ENCODE data around the gene GPR4. TPM values are rescaled to one million over a fixed set of nuclear protein-coding genes. Genes with fewer than 3 reads are reported as not detected.

GPR4 gene
- total and polyA plus RNA-seq, 2 of the 4 experiments (the other 2 are of a cell fraction), result 0.02 TPM; not detected in 1

- no TSS peak for BruUV-seq (replicated peaks)
- Histone ChIP-seq H3K4me3 (ENCODE audit: insufficient read depth, low read depth, low read length) (no peak overlapping the region), H3K9ac (ENCODE audit: low read depth, low read length) (no peak overlapping the region), H4K20me1 (ENCODE audit: insufficient read depth, low read length) (no peaks in the 10 kb centered on the region; the same call in 1 of the 2 replicates), H2BK20ac (ENCODE audit: low read depth, low read length) (no peak overlapping the region), H3K4me2 (ENCODE audit: low read depth, low read length) (no peak overlapping the region), H4K91ac (ENCODE audit: insufficient read depth, low read depth, low read length) (no peak overlapping the region), H2AK5ac (ENCODE audit: low read depth, low read length) (no peak overlapping the region), H3K4me1 (ENCODE audit: control insufficient read depth, insufficient read depth, low read length) (no peaks in the 10 kb centered on the region), H2BK5ac (ENCODE audit: low read depth, low read length, poor library complexity, severe bottlenecking) (no peak overlapping the region), H3K18ac (ENCODE audit: low read depth, low read length) (no peak overlapping the region), H4K8ac (ENCODE audit: low read depth in 2 of 2, low read length in 2 of 2) (no peak overlapping the region), H3K56ac (ENCODE audit: extremely low read depth, insufficient read depth, low read length) (no peak overlapping the region), H2AFZ (replicated peaks; ENCODE audit: low read length, poor library complexity) (no peak overlapping the region), H2BK120ac (ENCODE audit: low read depth, low read length) (no peak overlapping the region), H3K79me1 (ENCODE audit: low read depth in 1 of 2, low read length in 2 of 2) (no peaks in the 10 kb centered on the region), H3K27me3 (ENCODE audit: control insufficient read depth, insufficient read depth, low read length) (peaks cover 2% of the 10 kb centered on the region), H3K14ac (replicated peaks; ENCODE audit: low read depth, low read length) (no peak overlapping the region), H3K9me3 (ENCODE audit: control insufficient read depth, insufficient read depth, low read length) (no peaks in the 10 kb centered on the region), H2BK15ac (ENCODE audit: low read depth, low read length) (no peak overlapping the region), H3K9me1 (ENCODE audit: insufficient read depth, low read length) (no peaks in the 10 kb centered on the region), H4K5ac (ENCODE audit: low read depth, low read length) (no peak overlapping the region), H3K27ac (ENCODE audit: insufficient read depth, low read length) (no peak overlapping the region), H3K4ac (ENCODE audit: low read depth, low read length) (no peak overlapping the region), H3K23ac (ENCODE audit: low read depth, low read length) (no peak overlapping the region), H2AK9ac (replicated peaks; ENCODE audit: low read depth, low read length, poor library complexity) (no peak overlapping the region), H3K36me3 (ENCODE audit: control insufficient read depth, insufficient read depth, low read length) (no peaks in the 10 kb centered on the region)
- POLR2A ChIA-PET (ENCODE audit: unreplicated experiment), result no interaction called here
- ATAC-seq (ENCODE audit: low read depth) (no peak), DNase-seq (no peak)
- intact Hi-C loops (cut with micrococcal nuclease) (no loop called here), dilution Hi-C loops (cut with HindIII; ENCODE audit: low sequenced_read_pairs, unreplicated experiment) (no loop called here), in situ Hi-C loops (cut with MboI; ENCODE audit: low sequenced_read_pairs) (no loop called here)
- TF ChIP-seq USF2 (IDR thresholded peaks at IDR 0.05; ENCODE audit: low read depth, low read length), result no peak
- TF ChIP-seq MAFK (IDR thresholded peaks at IDR 0.05; ENCODE audit: low read depth, low read length), result no peak
- TF ChIP-seq RAD21 (IDR thresholded peaks at IDR 0.05; ENCODE audit: low read length), result no peak
- no peak for TF ChIP-seq POLR2A (IDR thresholded peaks at IDR 0.05; ENCODE audit: low read depth, low read length)
- no peak for TF ChIP-seq RFX5 (IDR thresholded peaks at IDR 0.05; ENCODE audit: low read depth, low read length)
- no peak for TF ChIP-seq FOS (IDR thresholded peaks at IDR 0.05; ENCODE audit: low read depth, low read length)
- no peak for TF ChIP-seq MAZ (IDR thresholded peaks at IDR 0.05; ENCODE audit: borderline replicate concordance, low read depth, low read length)
- no peak for TF ChIP-seq NFE2L2 (IDR thresholded peaks at IDR 0.05; ENCODE audit: low read depth, low read length)
- no peak for TF ChIP-seq RCOR1 (IDR thresholded peaks at IDR 0.05; ENCODE audit: insufficient replicate concordance, low read length)
- TF ChIP-seq BHLHE40 (IDR thresholded peaks at IDR 0.05; ENCODE audit: low read depth, low read length), result no peak
- no peak for TF ChIP-seq ELK1 (IDR thresholded peaks at IDR 0.05; ENCODE audit: borderline replicate concordance, low read depth, low read length)
- TF ChIP-seq SMC3 (IDR thresholded peaks at IDR 0.05; ENCODE audit: low read depth, low read length), result no peak
- TF ChIP-seq, protein P1, sequence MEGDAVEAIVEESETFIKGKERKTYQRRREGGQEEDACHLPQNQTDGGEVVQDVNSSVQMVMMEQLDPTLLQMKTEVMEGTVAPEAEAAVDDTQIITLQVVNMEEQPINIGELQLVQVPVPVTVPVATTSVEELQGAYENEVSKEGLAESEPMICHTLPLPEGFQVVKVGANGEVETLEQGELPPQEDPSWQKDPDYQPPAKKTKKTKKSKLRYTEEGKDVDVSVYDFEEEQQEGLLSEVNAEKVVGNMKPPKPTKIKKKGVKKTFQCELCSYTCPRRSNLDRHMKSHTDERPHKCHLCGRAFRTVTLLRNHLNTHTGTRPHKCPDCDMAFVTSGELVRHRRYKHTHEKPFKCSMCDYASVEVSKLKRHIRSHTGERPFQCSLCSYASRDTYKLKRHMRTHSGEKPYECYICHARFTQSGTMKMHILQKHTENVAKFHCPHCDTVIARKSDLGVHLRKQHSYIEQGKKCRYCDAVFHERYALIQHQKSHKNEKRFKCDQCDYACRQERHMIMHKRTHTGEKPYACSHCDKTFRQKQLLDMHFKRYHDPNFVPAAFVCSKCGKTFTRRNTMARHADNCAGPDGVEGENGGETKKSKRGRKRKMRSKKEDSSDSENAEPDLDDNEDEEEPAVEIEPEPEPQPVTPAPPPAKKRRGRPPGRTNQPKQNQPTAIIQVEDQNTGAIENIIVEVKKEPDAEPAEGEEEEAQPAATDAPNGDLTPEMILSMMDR (conservative IDR thresholded peaks at IDR 0.05; ENCODE audit: low read depth, low read length), result no peak
- no peak for TF ChIP-seq CHD1 (IDR thresholded peaks at IDR 0.05; ENCODE audit: low read depth, low read length)
- no peak for TF ChIP-seq CEBPB (IDR thresholded peaks at IDR 0.05; ENCODE audit: low read depth, low read length)
- WGBS, 2 experiments (ENCODE audit: extremely low coverage in 2 of 2, insufficient read length in 1 of 2), result 75% methylated on average over 1 of the region's 3 CpGs; no CpG with 5 or more reads in 1 of the 2 experiments
- CTCF ChIA-PET, result interaction anchor here (1.5 kb wide), 1 partner anchor 9 kb away, joined by 5 read pairs; no protein-coding TSS in a partner anchor
Measured at GRCh38 chr19:45650722-45651121, 48.7 kb upstream of the GPR4 start.
